GM08714 (cell line): ENCODE data around the gene RNF126.
"Not testable (repeated sequence)": the region's sequence is repeated elsewhere in the genome, so short reads cannot be mapped to it uniquely, and the experiment has no call there.

Experiments used
- H3K4me3 ChIP-seq: fragments of 200-500 bp; sonication (Bioruptor generic); 2 replicates; pipeline ENCODE4 v1.5.1; 2014; ENCODE audit warnings: mild to moderate bottlenecking, low read length, inconsistent platforms
- ZNF274 ChIP-seq: IDR thresholded peaks from 2 replicates; pipeline ENCODE4 v1.6.1; 2012; ENCODE audit warnings: mild to moderate bottlenecking, low read depth, low read length

The RNF126 gene

GRCh38 chr19:662962-663681 lies at the start of gene RNF126:
Gene RNF126, minus strand, starts transcription at chr19:663214. Its CDS starts 93 bp downstream, at chr19:663121.
- peak within 1 kb of the TSS; percentile 68 for H3K4me3 ChIP-seq
- TF ChIP-seq ZNF274: no peak

GRCh38 chr19:711254-711653 lies 48.2 kb upstream of the RNF126 start:
- TF ChIP-seq ZNF274: no peak
- no peak overlapping the region for H3K4me3 ChIP-seq

- no peak overlapping the region for H3K4me3 ChIP-seq
- TF ChIP-seq ZNF274: no peak
Measured at GRCh38 chr19:710767-711166, 47.8 kb upstream of the RNF126 start.

- no peak for TF ChIP-seq ZNF274
- no peak overlapping the region for H3K4me3 ChIP-seq
Measured at GRCh38 chr19:709965-710571, 47.1 kb upstream of the RNF126 start.

GRCh38 chr19:709196-709964 lies 46.4 kb upstream of the RNF126 start:
- no peak for TF ChIP-seq ZNF274
- H3K4me3 ChIP-seq: no peak overlapping the region

GRCh38 chr19:708154-709143 lies 45.4 kb upstream of the RNF126 start, which contains the start of gene PALM:
Gene PALM, plus strand, starts transcription at chr19:708935. Its CDS starts 212 bp downstream, at chr19:709147.
- H3K4me3 ChIP-seq: no peak within 1 kb of the TSS
- no peak for TF ChIP-seq ZNF274

GRCh38 chr19:704447-704741 lies 41.4 kb upstream of the RNF126 start:
- no peak for TF ChIP-seq ZNF274

GRCh38 chr19:703651-704446 lies 40.8 kb upstream of the RNF126 start:
- no peak for TF ChIP-seq ZNF274
- no peak overlapping the region for H3K4me3 ChIP-seq

More at GRCh38 chr19:704447-704741, 41.4 kb upstream of the RNF126 start:
- no peak overlapping the region for H3K4me3 ChIP-seq

GRCh38 chr19:703329-703650 lies 40.3 kb upstream of the RNF126 start:
- no peak for TF ChIP-seq ZNF274
- H3K4me3 ChIP-seq: no peak overlapping the region; the same call in 1 of the 2 replicates

- H3K4me3 ChIP-seq: not testable (repeated sequence)
Measured at GRCh38 chr19:702847-703246, 39.8 kb upstream of the RNF126 start.

GRCh38 chr19:699885-700284 lies 36.9 kb upstream of the RNF126 start:
- H3K4me3 ChIP-seq: not testable (repeated sequence)

GRCh38 chr19:698529-698928 lies 35.5 kb upstream of the RNF126 start:
- not testable (repeated sequence) for H3K4me3 ChIP-seq

- no peak within 1 kb of the TSS for H3K4me3 ChIP-seq
- TF ChIP-seq ZNF274: no peak
Measured at GRCh38 chr19:695352-695949, 32.4 kb upstream of the RNF126 start, which contains the start of gene PRSS57. Gene PRSS57, minus strand, starts transcription at chr19:695452. Its CDS starts 22 bp downstream, at chr19:695430.
